Psoas muscle (tissue), 8 donors: Measurements from ENCODE around the gene FSD1L. TPM values are rescaled to one million over a fixed set of nuclear protein-coding genes. Genes with fewer than 3 reads are reported as not detected.

Experiments used
- ATAC-seq, 4 donors: fragments of 200-7000 bp; cut with Tn5 transposase; one replicate each; pipeline ENCODE4 v1.9.1; 2020; ENCODE audit warnings: moderate library complexity in 3 of 4, mild to moderate bottlenecking in 2 of 4
- DNase-seq, 2 donors: peaks; one replicate each; pipeline ENCODE4 v3.0.0-alpha.2; 2020
- H3K27ac ChIP-seq: fragments of 200-600 bp; one replicate; pipeline ENCODE4 v1.8.0; 2022
- H3K27me3 ChIP-seq, 3 donors: fragments of 200-600 bp in 1 of 3; one replicate each; pipeline versions ENCODE4 v1.6.1 to v1.8.0; 2013 to 2022; ENCODE audit warnings: low read length in 2 of 3, mild to moderate bottlenecking in 2 of 3, moderate library complexity in 1 of 3; ENCODE audit not compliant: insufficient read depth in 3 of 3
- H3K36me3 ChIP-seq, 2 donors: fragments of 200-600 bp in 1 of 2; one replicate each; pipeline versions ENCODE4 v1.6.1 to v1.8.0; 2013 to 2022; ENCODE audit warnings: low read depth in 1 of 2, mild to moderate bottlenecking in 1 of 2, moderate library complexity in 1 of 2; ENCODE audit not compliant: insufficient read depth in 1 of 2
- H3K4me1 ChIP-seq: fragments of 200-600 bp; one replicate; pipeline ENCODE4 v1.8.0; 2022
- H3K4me3 ChIP-seq: fragments of 200-600 bp; one replicate; pipeline ENCODE4 v1.8.0; 2022; ENCODE audit warnings: mild to moderate bottlenecking
- H3K9me3 ChIP-seq: fragments of 200-600 bp; one replicate; pipeline ENCODE4 v1.8.0; 2022
- WGBS, 3 donors: extraction: QIAGEN DNeasy Blood & Tissue Kit; methylation state at CpG; one replicate each; pipeline versions ENCODE4 v1.1.6 to v1.1.7; 2013; 5-methylcytosine and 5-hydroxymethylcytosine counted together
- intact Hi-C, 2 donors: fragments of 100-400 bp; cut with DNase I; formaldehyde crosslinking; loops; one replicate each; pipeline versions ENCODE4 v1.11.0 to v1.14.2; 2022
- long read RNA-seq, 2 donors: library from polyadenylated mRNA; unstranded; transcript quantifications; one replicate each; pipeline ENCODE4 v2.0.0, GENCODE V29; 2021
- polyA plus RNA-seq, 3 donors: library from polyadenylated mRNA; stranded (reverse); fragments of 200-250 nt; gene quantifications; one replicate each; pipeline ENCODE4 v1.2.3, GENCODE V29; 2013
- total RNA-seq, 4 donors: library from RNA; stranded (reverse); fragmentation: NEBNext Ultra II Directional in 2 of 4; extraction: Animal tissue kit (Norgen Biotek cat#: 25700) in 2 of 4; gene quantifications; one replicate each; pipeline versions ENCODE4 v1.2.1 to v1.2.4, GENCODE V29; 2021 to 2023
- TF ChIP-seq, protein P1 (sequence below): fragments of 200-600 bp; IDR thresholded peaks from one replicate; pipeline ENCODE4 v1.8.0; 2022; ENCODE audit warnings: antibody characterized with exemption
- donor health status: healthy with polysubstance abuse.
- donor health status: DM: no; HTN: no; CAD: no; lungs with moderate emphysema.
- donor health status: Bipolar disorder and iron deficiency.
- donor health status: healthy.
- donor health status: DM: yes; HTN: yes; CAD: no.
- donor health status: DM: no; HTN: no; CAD: no.
- donor health status: DM: no; HTN: no; CAD: no.
- donor health status: DM: yes; HTN: yes; CAD: no.

FSD1L gene
- total RNA-seq, result 10 to 100 TPM; 17.0 to 28.6 (median 21.7) TPM
- polyA plus RNA-seq, result 10 to 100 TPM in 1 of 3 donors, 1 to 10 TPM in 2; 5.0 to 15.7 (median 7.0) TPM
- long read RNA-seq, donor 1, transcript FSD1L-203 (14 exons, 1,947 nt), result major isoform, 5 of 13 reads
- long read RNA-seq, donor 1, partial matches to known transcripts, result 4 of 13 reads
- long read RNA-seq, donor 1, other reads (novel, unspliced or antisense), result 4 of 13 reads
- long read RNA-seq, donor 2, partial matches to known transcripts, result 2 of 7 reads
- long read RNA-seq, donor 2, other reads (novel, unspliced or antisense), result 3 of 7 reads

DNA sequence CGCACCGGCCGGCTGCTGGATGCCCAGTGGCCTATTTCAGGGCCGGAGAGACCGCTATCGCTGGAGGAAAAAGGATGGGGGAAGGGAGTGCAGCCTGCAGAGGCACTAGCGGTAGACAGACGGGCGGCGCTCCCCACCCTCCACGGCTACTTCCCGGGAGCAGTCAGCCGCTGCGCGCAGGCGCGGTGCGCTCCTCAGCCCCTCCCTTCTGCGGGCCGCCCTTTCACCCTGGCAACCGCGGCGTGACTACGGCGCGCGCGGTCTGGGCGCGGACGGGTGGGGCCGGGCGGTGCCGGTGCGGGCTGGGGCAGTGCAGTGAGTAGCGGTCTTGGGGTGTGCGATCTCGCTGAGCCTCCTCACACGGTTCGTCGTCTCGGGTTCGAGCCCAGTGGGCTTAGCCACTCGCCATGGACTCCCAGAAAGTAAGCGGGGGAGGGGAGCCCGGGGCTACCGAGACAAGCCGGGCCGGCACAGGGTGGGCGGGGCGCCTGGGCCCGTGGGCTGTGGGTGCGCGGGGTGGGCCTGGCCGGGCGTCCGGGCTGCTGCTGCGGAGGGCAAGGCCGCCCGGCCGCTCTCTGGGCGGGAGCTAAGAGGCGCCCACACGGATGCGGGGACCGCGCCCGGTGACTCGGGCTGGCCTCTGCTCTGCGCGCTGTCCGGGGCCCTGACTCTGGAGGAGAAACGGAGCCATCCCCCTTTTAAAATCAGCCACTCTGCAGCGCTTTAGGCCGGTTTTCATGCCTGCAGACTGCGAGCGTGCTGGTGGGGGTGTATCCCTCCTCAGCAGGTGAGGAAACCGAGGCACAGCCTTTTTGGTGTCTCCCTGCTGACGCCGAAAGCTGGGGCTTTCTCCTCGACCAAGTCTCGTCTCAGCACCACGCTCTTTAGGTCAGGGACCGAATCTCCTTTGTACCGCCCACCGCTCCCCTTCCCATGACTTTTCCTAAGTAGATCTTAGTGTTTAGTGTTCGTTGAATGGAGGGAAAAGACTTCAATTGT, at the start of gene FSD1L:
Gene FSD1L (plus strand): TSS at position 221 of the 999 bp plus-strand sequence. CDS start 187 bp downstream, at position 408.
- H3K4me3 ChIP-seq, result peak within 1 kb of the TSS; percentile 88
- DNase-seq (peak; percentile 95 to 97), ATAC-seq (peak; percentile 83 to 91 (median 85))
- no peaks in the 10 kb centered on the region for H3K36me3 ChIP-seq
- H3K27ac ChIP-seq, result peak within 1 kb of the TSS; percentile 89
- H3K9me3 ChIP-seq, result no peaks in the 10 kb centered on the region
- peaks cover 46% of the 10 kb centered on the region for H3K4me1 ChIP-seq
- TF ChIP-seq, protein P1, sequence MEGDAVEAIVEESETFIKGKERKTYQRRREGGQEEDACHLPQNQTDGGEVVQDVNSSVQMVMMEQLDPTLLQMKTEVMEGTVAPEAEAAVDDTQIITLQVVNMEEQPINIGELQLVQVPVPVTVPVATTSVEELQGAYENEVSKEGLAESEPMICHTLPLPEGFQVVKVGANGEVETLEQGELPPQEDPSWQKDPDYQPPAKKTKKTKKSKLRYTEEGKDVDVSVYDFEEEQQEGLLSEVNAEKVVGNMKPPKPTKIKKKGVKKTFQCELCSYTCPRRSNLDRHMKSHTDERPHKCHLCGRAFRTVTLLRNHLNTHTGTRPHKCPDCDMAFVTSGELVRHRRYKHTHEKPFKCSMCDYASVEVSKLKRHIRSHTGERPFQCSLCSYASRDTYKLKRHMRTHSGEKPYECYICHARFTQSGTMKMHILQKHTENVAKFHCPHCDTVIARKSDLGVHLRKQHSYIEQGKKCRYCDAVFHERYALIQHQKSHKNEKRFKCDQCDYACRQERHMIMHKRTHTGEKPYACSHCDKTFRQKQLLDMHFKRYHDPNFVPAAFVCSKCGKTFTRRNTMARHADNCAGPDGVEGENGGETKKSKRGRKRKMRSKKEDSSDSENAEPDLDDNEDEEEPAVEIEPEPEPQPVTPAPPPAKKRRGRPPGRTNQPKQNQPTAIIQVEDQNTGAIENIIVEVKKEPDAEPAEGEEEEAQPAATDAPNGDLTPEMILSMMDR, result peak; percentile 44
- WGBS, 3 donors, result 0 to 1% (median 0%) methylated on average over 66 to 87 of the region's 87 CpGs
- intact Hi-C loops, result loop anchor here in 1 of 2 donors (10.0 kb wide), 1 partner anchor 247 kb away; the partner anchor contains the start of gene TMEM38B
- H3K27me3 ChIP-seq, result no peaks in the 10 kb centered on the region

DNA sequence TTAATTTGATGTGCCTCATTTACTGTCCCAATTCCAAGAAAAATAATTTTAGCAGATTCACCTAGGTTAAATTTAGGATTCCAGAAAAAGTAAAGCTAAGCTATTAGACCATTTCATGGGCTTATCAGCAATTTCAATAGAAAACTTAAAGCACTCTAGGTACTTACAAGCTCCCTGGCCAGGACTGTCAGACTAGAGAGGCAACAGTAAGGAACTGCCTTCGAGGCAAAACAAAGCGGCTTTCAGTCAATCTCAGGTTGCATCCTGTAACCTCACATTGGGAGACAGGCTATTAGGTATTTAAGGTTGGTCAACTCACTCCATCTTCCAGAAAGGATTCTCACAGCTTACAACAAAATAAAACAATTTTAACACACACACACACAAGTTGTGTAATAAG, 48.7 kb upstream of the FSD1L start:
- Histone ChIP-seq H3K36me3 (no peaks in the 10 kb centered on the region), H3K4me1 (no peaks in the 10 kb centered on the region), H3K27me3 (peaks cover 0 to 4% (median 0%) of the 10 kb centered on the region in 3 donors), H3K4me3 (no peak overlapping the region), H3K27ac (no peak overlapping the region), H3K9me3 (no peaks in the 10 kb centered on the region)
- 84 to 90% (median 87%) methylated on average over 2 of the region's 2 CpGs for WGBS, 3 donors
- no peak for ATAC-seq
- TF ChIP-seq, protein P1, result no peak
- no peak for DNase-seq
- intact Hi-C loops, result no loop called here

DNA sequence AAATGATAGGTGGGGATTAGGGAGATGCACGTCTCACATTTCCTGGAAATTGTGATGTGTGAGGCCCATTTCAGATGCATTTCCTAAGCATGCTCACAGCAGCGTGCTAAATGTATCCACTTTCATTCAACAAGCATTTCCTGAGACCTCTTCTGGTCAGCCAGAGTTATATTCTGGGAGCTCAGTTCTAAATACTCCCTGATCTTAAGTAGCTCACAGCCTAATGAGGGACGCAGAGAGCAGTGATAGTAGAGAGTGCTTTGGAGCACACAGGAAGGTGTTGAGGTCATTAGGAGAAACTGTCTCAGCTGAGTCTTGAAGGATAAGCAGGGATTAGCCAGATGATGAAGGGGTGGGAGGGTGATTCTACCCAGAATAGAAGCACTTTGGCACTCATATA, 46.2 kb upstream of the FSD1L start:
- Histone ChIP-seq H3K27me3 (peaks cover 0 to 4% (median 0%) of the 10 kb centered on the region in 3 donors), H3K27ac (no peak overlapping the region), H3K4me3 (no peak overlapping the region), H3K4me1 (no peaks in the 10 kb centered on the region), H3K9me3 (no peaks in the 10 kb centered on the region), H3K36me3 (no peaks in the 10 kb centered on the region)
- no peak for DNase-seq
- peak in 1 of 4 donors; percentile 46 for ATAC-seq
- intact Hi-C loops, result no loop called here
- TF ChIP-seq, protein P1, result no peak
- 18 to 46% (median 31%) methylated on average over 3 of the region's 3 CpGs for WGBS, 3 donors

DNA sequence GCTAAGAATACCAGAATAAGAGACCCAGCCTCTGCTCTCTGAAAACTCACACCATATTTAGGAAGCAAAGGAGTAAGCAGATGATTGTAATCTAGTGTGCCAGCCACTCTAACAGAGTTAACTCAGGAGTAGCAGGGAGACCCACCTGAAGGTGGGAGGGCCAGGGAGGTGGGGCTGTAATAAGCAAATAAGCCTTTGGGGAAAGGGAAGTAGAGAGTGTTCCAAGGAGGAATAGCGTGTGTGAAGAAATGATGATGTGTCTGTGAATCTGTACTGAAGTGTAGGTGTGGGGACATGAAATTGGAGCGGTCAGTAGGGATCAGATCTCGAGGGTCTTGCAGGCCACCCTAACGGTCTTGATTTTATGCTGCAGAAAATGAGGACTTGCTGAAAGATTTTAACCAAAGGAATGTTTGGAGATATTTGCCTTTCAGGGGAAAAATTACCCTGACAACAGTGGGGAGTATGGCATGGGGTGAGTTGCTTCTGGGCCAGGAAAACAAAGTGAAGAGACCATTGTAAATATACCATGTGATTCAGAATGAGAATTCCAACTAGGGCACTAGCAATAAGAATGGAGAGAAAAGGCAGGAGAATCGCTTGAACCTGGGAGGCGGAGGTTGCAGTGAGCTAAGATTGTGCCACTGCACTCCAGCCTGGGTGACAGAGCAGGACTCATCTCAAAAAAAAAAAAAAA, 44.1 kb upstream of the FSD1L start:
- no peaks in the 10 kb centered on the region for H3K4me1 ChIP-seq
- WGBS, 3 donors, result 75 to 83% (median 80%) methylated on average over 6 of the region's 6 CpGs
- no peak overlapping the region for H3K4me3 ChIP-seq
- no peaks in the 10 kb centered on the region for H3K9me3 ChIP-seq
- no peak for DNase-seq
- TF ChIP-seq, protein P1, result no peak
- intact Hi-C loops, result no loop called here
- no peak overlapping the region for H3K27ac ChIP-seq
- ATAC-seq, result no peak
- no peaks in the 10 kb centered on the region for H3K36me3 ChIP-seq
- H3K27me3 ChIP-seq, result peaks cover 0 to 4% (median 0%) of the 10 kb centered on the region in 3 donors
